Central memory CD8-positive, alpha-beta T cell (primary cell): ENCODE measurements around the gene FUT6.
"Not testable (repeated sequence)": the region's sequence is repeated elsewhere in the genome, so short reads cannot be mapped to it uniquely, and the experiment has no call there.

Experiments used
- ATAC-seq: fragments of 150-1000 bp; cut with Tn5 transposase; replicated peaks from 2 replicates; pipeline ENCODE4 v1.10.0; 2022; ENCODE audit warnings: mild to moderate bottlenecking, moderate FRiP score, moderate number of reproducible peaks; ENCODE audit not compliant: poor library complexity, severe bottlenecking; ENCODE audit errors: extremely low read depth
- DNase-seq, 2 donors: peaks; one replicate each; pipeline ENCODE4 v3.0.0; 2021; ENCODE audit warnings: low spot score in 2 of 2
- H3K27ac Mint-ChIP-seq: one replicate; pipeline ENCODE4 v1.8.0; 2022; ENCODE audit warnings: low read depth, mild to moderate bottlenecking, moderate library complexity, mixed read lengths
- H3K27me3 Mint-ChIP-seq: one replicate; pipeline ENCODE4 v1.8.0; 2022; ENCODE audit warnings: mixed read lengths
- H3K36me3 Mint-ChIP-seq: one replicate; pipeline ENCODE4 v1.8.0; 2022; ENCODE audit warnings: mild to moderate bottlenecking, moderate library complexity, mixed read lengths; ENCODE audit not compliant: insufficient read depth
- H3K4me1 Mint-ChIP-seq: one replicate; pipeline ENCODE4 v1.8.0; 2022; ENCODE audit warnings: mixed read lengths
- H3K4me3 Mint-ChIP-seq: one replicate; pipeline ENCODE4 v1.8.0; 2022; ENCODE audit warnings: mild to moderate bottlenecking, moderate library complexity, mixed read lengths
- H3K9me3 Mint-ChIP-seq: one replicate; pipeline ENCODE4 v1.8.0; 2022; ENCODE audit warnings: mixed read lengths

Gene FUT6

DNA sequence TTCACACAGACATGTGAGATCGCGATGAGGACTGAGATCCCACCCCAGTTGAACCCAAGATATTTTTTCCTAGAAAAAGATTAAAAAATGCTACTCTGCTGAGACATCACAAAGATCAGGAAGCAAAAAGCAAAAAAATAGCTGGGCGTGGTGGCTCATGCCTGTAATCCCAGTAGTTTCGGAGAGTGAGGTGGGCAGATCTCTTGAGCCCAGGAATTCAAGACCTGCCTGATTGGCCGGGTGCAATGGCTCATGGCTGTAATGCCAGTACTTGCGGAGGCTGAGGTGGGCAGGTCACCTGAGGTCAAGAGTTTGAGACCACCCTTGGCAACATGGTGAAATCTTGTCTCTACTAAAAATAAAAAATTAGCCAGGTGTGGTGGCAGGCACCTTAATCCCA is 10.7 kb upstream of the FUT6 start:
- Mint-ChIP-seq H3K4me3 (no peak overlapping the region), H3K9me3 (no peaks in the 10 kb centered on the region), H3K27me3 (no peaks in the 10 kb centered on the region), H3K27ac (no peak overlapping the region), H3K4me1 (no peaks in the 10 kb centered on the region), H3K36me3 (no peaks in the 10 kb centered on the region)
- ATAC-seq = no peak
- DNase-seq = no peak

DNA sequence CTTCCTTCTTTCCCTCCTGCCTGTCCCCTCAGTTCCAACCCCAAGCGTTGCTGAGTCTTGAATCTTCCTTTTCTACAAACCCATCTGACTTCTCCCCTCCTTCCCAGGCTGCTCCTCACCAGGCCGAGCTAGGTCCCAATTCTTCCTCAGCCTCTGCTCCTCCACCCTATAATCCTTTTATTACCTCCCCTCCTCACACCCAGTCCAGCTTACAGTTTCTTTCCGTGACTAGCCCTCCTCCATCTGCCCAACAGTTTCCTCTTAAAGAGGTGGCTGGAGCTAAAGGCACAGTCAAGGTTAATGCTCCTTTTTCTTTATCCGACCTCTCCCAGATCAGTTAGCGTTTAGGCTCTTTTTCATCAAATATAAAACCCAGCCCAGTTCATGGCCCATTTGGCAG is 9.1 kb upstream of the FUT6 start:
- not testable (repeated sequence) for H3K27me3 Mint-ChIP-seq, H3K9me3 Mint-ChIP-seq, H3K36me3 Mint-ChIP-seq, H3K27ac Mint-ChIP-seq, H3K4me1 Mint-ChIP-seq, DNase-seq, H3K4me3 Mint-ChIP-seq, ATAC-seq

DNA sequence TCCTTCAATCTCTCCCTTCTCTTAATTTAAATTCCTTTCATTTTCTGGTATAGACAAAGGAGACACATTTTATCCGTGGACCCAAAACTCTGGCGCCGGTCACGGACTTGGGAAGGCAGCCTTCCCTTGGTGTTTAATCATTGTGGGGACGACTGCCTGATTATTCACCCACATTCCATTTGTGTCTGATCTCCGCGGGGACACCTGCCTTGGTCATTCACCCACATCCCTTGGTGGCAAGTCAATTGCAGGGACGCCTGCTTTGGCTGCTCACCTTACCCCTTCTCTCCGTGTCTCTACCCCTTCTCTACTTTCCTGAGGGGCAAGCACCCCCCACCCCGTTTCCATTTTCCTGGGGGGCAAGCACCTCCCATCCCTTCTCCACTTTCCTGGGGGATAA is 8.3 kb upstream of the FUT6 start:
- H3K27ac Mint-ChIP-seq, H3K27me3 Mint-ChIP-seq, DNase-seq, H3K9me3 Mint-ChIP-seq, H3K4me1 Mint-ChIP-seq, H3K36me3 Mint-ChIP-seq, H3K4me3 Mint-ChIP-seq, ATAC-seq: not testable (repeated sequence)

DNA sequence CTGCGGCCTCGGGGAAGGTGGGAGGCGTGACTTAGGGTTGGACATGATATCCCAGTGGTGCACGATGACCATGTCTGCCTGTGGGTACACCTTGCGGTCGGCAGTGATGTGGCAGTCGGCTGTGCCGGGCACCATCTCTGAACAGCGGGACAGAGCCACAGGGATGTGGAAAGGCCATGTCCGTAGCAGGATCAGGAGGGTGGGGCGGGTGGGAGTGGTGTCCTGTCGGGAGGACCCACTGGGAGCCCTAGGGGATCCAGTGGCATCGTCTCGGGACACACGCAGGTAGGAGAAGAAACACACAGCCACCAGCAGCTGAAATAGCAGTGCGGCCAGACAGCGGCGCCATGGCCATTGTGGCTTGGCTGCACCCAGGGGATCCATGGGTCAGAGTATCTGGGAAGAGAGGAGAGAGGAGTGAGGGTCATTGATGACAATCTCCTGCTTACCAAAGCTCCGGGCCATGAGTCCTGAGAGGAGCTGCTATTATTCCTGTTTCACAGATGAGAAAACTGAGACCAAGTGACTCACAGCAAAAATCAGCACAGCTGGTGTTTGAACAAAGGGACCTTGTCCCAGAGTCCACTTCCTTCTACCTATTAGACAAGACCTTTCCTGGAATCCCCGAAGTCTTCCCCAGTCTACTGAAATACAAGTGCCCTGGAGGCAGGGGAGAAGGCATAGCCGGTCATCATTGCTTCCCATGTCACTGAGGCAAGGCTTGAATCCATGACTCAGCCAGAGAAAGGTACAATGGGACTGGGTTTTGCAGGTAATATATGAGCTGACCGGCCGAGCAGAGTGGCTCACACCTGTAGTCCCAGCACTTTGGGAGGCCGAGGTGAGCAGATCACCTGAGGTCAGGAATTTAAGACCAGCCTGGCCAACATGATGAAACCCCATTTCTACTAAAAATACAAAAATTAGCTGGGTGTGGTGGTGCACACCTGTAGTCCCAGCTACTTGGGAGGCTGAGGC is 5.2 kb upstream of the FUT6 start:
- ATAC-seq = no peak
- Mint-ChIP-seq H3K36me3 (peaks cover 5% of the 10 kb centered on the region), H3K27ac (no peak overlapping the region), H3K27me3 (peaks cover 8% of the 10 kb centered on the region), H3K4me1 (no peaks in the 10 kb centered on the region), H3K4me3 (no peak overlapping the region), H3K9me3 (no peaks in the 10 kb centered on the region)
- no peak for DNase-seq

DNA sequence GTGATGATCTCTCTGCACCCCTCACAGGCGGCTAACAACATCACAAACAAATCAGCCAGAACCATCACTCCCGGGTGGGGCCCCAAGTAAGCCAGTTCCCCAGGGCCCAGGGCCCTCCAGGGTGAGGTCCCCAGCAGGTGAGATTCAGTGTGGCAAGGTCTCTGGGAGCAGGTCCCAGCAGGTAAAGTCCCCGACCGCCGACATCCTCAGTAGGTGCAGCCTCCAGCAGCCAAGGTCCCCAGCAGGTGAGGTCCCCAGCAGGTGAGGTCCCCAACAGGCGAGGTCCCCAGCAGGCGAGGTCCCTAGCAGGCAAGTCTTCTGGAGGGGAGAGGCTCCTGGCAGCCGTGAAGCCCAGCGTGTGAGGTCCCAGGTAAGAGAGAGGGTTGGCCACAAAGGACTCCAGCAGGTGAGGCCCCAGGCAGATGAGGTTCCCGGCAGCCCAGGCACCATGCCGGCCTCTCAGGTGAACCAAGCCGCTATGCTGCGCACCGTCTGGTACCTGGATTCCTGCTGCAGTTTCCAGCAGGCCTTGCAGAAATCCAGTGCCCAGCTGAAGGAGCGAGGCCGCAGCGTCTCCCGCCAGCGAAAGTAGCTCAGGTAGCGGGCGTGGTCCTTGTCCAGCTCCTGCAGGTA is 3.9 kb upstream of the FUT6 start:
- H3K9me3 Mint-ChIP-seq = no peaks in the 10 kb centered on the region
- H3K27me3 Mint-ChIP-seq = peaks cover 10% of the 10 kb centered on the region
- DNase-seq (no peak), ATAC-seq (no peak)
- no peak overlapping the region for H3K4me3 Mint-ChIP-seq
- H3K4me1 Mint-ChIP-seq = no peaks in the 10 kb centered on the region
- H3K36me3 Mint-ChIP-seq = peaks cover 5% of the 10 kb centered on the region
- H3K27ac Mint-ChIP-seq = no peak overlapping the region

DNA sequence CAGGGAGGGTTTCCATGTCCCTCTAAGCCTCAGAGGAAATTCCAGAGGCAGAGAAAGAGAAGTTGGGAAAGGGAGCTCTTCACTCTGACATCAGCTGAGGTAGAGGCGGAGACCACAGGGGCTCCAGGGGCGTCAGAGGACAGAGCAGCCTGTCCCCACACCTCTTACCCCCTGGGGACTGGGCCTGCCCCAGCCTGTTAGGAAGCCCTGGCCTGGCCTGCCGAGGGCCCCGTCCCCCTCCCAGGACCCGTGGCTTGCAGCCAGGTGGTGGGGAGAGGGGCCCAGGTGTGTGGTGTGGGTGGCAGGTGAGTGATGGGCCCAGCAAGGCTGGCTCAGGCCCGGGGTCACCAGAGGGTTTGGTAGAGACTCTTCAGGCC is 2.2 kb upstream of the FUT6 start:
- not testable (repeated sequence) for H3K4me3 Mint-ChIP-seq, H3K36me3 Mint-ChIP-seq, ATAC-seq, H3K4me1 Mint-ChIP-seq, H3K9me3 Mint-ChIP-seq, DNase-seq, H3K27ac Mint-ChIP-seq
- H3K27me3 Mint-ChIP-seq = peaks cover 26% of the 10 kb centered on the region

DNA sequence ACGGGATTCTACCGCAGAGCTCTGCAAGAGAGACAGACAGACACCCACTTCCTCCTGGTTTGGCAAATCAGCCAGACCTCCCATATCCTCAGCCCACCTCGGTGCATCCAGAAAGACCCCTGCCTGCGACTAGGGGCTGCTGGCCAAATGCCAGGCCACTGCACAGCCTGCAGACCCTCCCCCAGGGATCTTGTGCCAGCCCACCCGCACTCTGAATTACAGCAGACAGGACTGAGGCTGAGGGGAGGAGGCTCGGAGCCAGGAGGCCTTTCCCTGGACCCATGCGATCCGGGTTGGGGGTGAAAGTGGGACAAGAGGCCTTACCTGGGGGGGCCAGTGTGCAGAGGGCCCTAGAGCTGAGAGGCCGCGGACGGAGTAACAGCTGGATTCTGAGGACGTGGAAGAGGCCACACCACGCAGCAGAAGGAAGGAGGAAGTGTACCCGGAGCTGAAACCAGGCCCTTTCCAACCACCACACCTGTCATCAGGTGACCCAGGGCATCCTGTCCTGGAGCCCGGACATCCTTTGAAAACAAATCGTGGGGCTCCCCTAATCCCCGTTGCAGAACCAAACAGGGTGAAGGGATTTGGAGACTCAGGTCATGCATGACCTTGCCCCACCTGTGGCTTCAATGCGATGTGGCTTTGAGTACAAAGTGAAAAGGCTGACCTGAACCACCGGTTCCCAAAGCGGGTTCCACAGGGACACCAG is 993 bp downstream of the FUT6 start:
- H3K4me3 Mint-ChIP-seq = no peak overlapping the region
- DNase-seq (no peak), ATAC-seq (no peak)
- no peaks in the 10 kb centered on the region for H3K9me3 Mint-ChIP-seq
- no peaks in the 10 kb centered on the region for H3K4me1 Mint-ChIP-seq
- H3K36me3 Mint-ChIP-seq = peaks cover 5% of the 10 kb centered on the region
- peaks cover 45% of the 10 kb centered on the region for H3K27me3 Mint-ChIP-seq
- H3K27ac Mint-ChIP-seq = no peak overlapping the region

DNA sequence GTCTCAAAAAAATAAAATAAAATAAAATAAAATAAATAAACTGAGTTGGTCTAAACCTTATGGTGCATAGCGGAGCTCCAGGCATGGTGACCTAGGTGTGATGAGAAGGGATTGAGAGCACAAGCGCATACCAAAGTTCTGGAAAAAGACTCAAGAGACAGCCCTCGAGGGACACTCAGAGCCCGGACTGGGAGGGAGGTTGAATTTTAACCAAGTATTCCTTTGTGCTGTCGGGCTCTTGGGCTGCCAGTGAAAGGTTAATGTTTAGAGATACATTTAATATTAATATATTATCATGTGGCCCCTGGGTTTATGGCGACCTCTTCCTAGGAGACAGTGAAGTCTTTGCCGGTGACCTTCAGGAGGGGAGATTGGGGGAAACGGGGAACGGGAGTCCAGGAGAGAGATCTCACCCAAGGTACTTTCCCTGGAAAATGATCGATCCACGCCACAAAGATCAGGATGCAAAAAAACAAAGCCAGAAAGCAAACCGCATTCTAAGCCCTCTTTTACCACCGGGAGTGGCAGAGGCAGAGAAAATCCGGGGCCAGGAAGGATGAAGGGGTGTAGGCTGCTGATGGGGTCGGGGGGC is 1.6 kb downstream of the FUT6 start:
- DNase-seq = no peak
- Mint-ChIP-seq H3K9me3 (no peaks in the 10 kb centered on the region), H3K4me3 (no peak overlapping the region), H3K27me3 (peaks cover 40% of the 10 kb centered on the region), H3K27ac (no peak overlapping the region), H3K4me1 (no peaks in the 10 kb centered on the region), H3K36me3 (peaks cover 1% of the 10 kb centered on the region)
- ATAC-seq = no peak

DNA sequence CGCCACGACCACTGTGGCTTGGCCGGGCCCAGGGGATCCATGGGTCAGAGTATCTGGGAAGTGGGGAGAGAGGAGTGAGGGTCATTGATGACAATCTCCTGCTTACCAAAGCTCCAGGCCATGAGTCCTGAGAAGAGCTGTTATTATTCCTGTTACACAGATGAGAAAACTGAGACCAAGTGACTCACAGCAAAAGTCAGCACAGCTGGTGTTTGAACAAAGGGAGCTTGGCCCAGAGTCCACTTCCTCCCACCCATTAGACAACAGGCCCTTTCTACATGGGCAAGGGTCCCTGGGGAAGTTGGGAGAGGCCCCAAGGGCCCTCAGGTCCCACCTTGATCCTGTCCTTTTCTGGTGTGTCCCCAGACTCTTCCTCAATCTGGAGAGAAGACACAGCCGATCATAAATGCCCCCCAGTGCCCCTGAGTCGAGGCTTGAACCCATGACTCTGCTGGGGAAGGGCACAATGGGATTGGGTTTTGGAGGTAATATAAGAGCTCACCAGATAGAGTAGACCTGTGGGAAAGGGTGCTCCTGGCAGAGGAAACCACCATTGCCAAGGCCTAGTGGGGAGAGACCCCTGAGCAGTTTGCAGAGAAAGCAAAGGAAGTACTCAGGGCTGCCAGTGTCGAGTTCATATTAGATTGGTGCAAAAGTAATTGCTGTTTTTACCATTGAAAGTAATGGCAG is 6.8 kb downstream of the FUT6 start:
- ATAC-seq = no peak
- Mint-ChIP-seq H3K4me1 (peaks cover 10% of the 10 kb centered on the region), H3K9me3 (no peaks in the 10 kb centered on the region), H3K27me3 (peaks cover 39% of the 10 kb centered on the region), H3K4me3 (no peak overlapping the region), H3K36me3 (peaks cover 8% of the 10 kb centered on the region), H3K27ac (no peak overlapping the region)
- no peak for DNase-seq

DNA sequence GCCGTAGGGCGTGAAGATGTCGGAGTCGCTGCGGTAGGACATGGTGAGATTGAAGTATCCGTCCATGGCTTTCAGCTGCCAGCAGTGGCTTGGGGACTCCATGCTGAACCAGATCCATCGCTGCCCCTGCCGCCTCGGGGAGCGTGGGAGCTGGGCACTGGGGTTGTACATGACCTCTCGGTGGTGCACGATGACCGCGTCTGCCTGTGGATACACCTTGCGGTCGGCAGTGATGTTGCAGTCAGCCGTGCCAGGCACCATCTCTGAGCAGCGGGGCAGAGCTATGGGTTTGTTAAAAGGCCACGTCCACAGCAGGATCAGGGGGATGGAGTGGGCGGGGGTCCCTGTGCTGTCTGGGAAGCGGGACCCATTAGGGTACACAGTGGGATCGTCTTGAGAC is 7.4 kb downstream of the FUT6 start:
- ATAC-seq (no peak), DNase-seq (no peak)
- Mint-ChIP-seq H3K4me1 (peaks cover 13% of the 10 kb centered on the region), H3K27me3 (peaks cover 33% of the 10 kb centered on the region), H3K4me3 (no peak overlapping the region), H3K9me3 (peaks cover 3% of the 10 kb centered on the region), H3K36me3 (peaks cover 10% of the 10 kb centered on the region), H3K27ac (no peak overlapping the region)

DNA sequence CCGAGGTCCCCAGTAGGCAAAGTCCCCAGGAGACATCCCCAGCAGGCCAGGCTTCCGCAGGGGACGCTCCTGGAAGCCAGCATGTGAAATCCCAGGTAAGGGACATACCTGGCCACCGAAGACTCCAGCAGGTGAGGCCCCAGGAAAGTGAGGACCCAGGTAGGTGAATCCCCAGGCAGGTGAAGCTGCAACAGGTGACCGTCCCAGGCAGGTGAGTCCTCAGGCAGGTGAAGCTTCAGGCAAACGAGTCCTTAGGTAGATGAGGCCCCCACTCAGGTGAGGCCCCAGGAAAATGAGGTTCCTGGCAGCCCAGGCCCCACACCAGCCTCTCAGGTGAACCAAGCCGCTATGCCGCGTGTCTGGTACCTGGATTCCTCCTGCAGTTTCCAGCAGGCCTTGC is 8.3 kb downstream of the FUT6 start:
- ATAC-seq (no peak), DNase-seq (no peak)
- Mint-ChIP-seq H3K9me3 (peaks cover 5% of the 10 kb centered on the region), H3K27me3 (peaks cover 30% of the 10 kb centered on the region), H3K4me1 (peaks cover 16% of the 10 kb centered on the region), H3K4me3 (no peak overlapping the region), H3K36me3 (peaks cover 13% of the 10 kb centered on the region), H3K27ac (no peak overlapping the region)
